Mucosa of rectum (tissue), 2 donors: ENCODE measurements around the gene MYO1D.

Experiments used
- H3K27ac ChIP-seq, 2 donors: one replicate each; pipeline ENCODE4 v1.7.0; 2013; ENCODE audit warnings: inconsistent platforms in 2 of 2, low read depth in 2 of 2, low read length in 2 of 2
- H3K27me3 ChIP-seq, 2 donors: one replicate each; pipeline ENCODE4 v1.7.0; 2013; ENCODE audit warnings: low read length in 2 of 2; ENCODE audit not compliant: control insufficient read depth in 2 of 2, insufficient read depth in 2 of 2
- H3K36me3 ChIP-seq, 2 donors: one replicate each; pipeline ENCODE4 v1.7.0; 2013; ENCODE audit warnings: low read length in 2 of 2; ENCODE audit not compliant: control insufficient read depth in 2 of 2, insufficient read depth in 2 of 2
- H3K4me1 ChIP-seq, 2 donors: one replicate each; pipeline ENCODE4 v1.7.0; 2013; ENCODE audit warnings: low read length in 2 of 2, mild to moderate bottlenecking in 1 of 2; ENCODE audit not compliant: control insufficient read depth in 2 of 2, insufficient read depth in 2 of 2
- H3K4me3 ChIP-seq, 2 donors: one replicate each; pipeline ENCODE4 v1.7.0; 2013; ENCODE audit warnings: low read length in 2 of 2
- H3K9ac ChIP-seq, 2 donors: one replicate each; pipeline ENCODE4 v1.7.0; 2013; ENCODE audit warnings: low read length in 2 of 2, low read depth in 1 of 2, mild to moderate bottlenecking in 1 of 2
- H3K9me3 ChIP-seq, 2 donors: one replicate each; pipeline ENCODE4 v1.7.0; 2013; ENCODE audit warnings: low read length in 2 of 2; ENCODE audit not compliant: control insufficient read depth in 2 of 2
- donor health status: healthy.
- donor health status: Normal muscosa, but diverticular disease.

Gene MYO1D

GRCh38 chr17:32774695-32775084 lies 102.2 kb downstream of the MYO1D start:
- no peak overlapping the region for H3K4me3 ChIP-seq
- H3K27me3 ChIP-seq, result no peaks in the 10 kb centered on the region
- peaks cover 2 to 20% of the 10 kb centered on the region in 2 donors for H3K4me1 ChIP-seq
- peak overlapping the region in 1 of 2 donors; percentile 12 for H3K9ac ChIP-seq
- H3K36me3 ChIP-seq, result peaks cover 5 to 6% of the 10 kb centered on the region in 2 donors
- peak overlapping the region in 1 of 2 donors; percentile 34 for H3K27ac ChIP-seq
- no peaks in the 10 kb centered on the region for H3K9me3 ChIP-seq

GRCh38 chr17:32773856-32774694 lies 102.8 kb downstream of the MYO1D start:
- peak overlapping the region in 1 of 2 donors; percentile 34 for H3K27ac ChIP-seq
- H3K27me3 ChIP-seq, result no peaks in the 10 kb centered on the region
- H3K4me1 ChIP-seq, result peaks cover 2 to 22% of the 10 kb centered on the region in 2 donors
- no peak overlapping the region for H3K9ac ChIP-seq
- H3K9me3 ChIP-seq, result no peaks in the 10 kb centered on the region
- H3K4me3 ChIP-seq, result no peak overlapping the region
- peaks cover 5 to 7% of the 10 kb centered on the region in 2 donors for H3K36me3 ChIP-seq

GRCh38 chr17:32772453-32773025 lies 104.4 kb downstream of the MYO1D start:
- H3K9ac ChIP-seq, result no peak overlapping the region
- no peak overlapping the region for H3K4me3 ChIP-seq
- no peaks in the 10 kb centered on the region for H3K9me3 ChIP-seq
- H3K27me3 ChIP-seq, result no peaks in the 10 kb centered on the region
- peaks cover 9 to 11% of the 10 kb centered on the region in 2 donors for H3K36me3 ChIP-seq
- peaks cover 2 to 23% of the 10 kb centered on the region in 2 donors for H3K4me1 ChIP-seq
- no peak overlapping the region for H3K27ac ChIP-seq

DNA sequence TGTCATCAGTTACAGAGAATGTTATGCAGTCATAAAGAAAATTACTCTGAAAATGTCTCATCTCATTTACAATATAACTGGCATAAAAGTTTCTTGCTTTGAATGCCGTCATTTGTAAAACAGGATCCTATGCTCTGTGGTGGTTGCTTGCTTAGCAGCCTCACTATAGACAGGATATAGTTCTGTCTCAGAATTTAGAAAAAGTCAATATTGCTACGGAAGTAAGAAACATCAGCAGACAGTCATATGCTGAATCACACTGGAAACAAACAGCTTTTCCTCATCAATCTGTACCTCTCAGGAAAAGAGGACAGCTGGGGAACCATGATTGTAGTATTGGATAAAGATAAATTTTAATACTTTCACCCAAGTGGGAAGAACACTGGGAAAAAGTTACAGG lies 105.5 kb downstream of the MYO1D start:
- Histone ChIP-seq H3K9me3 (no peaks in the 10 kb centered on the region), H3K27me3 (no peaks in the 10 kb centered on the region), H3K27ac (no peak overlapping the region), H3K9ac (no peak overlapping the region), H3K4me1 (peaks cover 2 to 16% of the 10 kb centered on the region in 2 donors), H3K36me3 (peaks cover 11 to 12% of the 10 kb centered on the region in 2 donors), H3K4me3 (no peak overlapping the region)

- Histone ChIP-seq H3K9ac (no peak overlapping the region), H3K27me3 (no peaks in the 10 kb centered on the region), H3K36me3 (peaks cover 8 to 13% of the 10 kb centered on the region in 2 donors), H3K4me1 (peaks cover under 1 to 12% of the 10 kb centered on the region in 2 donors), H3K4me3 (no peak overlapping the region), H3K9me3 (no peaks in the 10 kb centered on the region), H3K27ac (no peak overlapping the region)
Measured at GRCh38 chr17:32769846-32770245, 107.1 kb downstream of the MYO1D start.

DNA sequence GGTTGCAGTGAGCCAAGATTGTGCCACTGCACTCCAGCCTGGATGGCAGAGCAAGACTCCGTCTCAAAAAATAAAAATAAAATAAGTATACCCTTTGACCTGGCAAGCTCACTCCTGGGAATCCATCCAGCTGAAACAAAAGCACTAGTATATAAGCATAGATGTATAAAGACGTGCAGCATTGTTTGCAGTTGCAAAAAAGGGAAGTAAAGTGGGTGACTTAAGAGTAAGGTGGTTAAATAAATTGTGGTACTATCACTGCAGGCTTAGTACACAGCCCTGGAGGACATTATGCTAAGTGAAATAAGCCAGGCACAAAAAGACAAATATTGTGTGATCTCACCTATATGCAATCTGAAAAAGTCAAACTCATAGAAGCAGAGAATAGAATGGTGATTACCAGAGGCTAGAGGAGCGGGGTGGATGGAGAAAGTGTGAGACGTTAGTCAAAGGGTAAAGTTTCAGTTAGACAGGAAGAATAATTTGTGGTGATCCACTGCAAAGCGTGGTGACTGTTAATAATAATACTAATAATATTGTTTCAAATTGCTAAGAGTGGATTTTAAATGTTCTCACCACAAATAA lies 113.0 kb downstream of the MYO1D start:
- H3K9ac ChIP-seq, result no peak overlapping the region
- no peak overlapping the region for H3K27ac ChIP-seq
- H3K9me3 ChIP-seq, result no peaks in the 10 kb centered on the region
- H3K27me3 ChIP-seq, result no peaks in the 10 kb centered on the region
- no peak overlapping the region for H3K4me3 ChIP-seq
- H3K4me1 ChIP-seq, result peaks cover 2 to 9% of the 10 kb centered on the region in 2 donors
- H3K36me3 ChIP-seq, result peaks cover 21 to 27% of the 10 kb centered on the region in 2 donors

- Histone ChIP-seq H3K9me3 (no peaks in the 10 kb centered on the region), H3K36me3 (peaks cover 19 to 22% of the 10 kb centered on the region in 2 donors), H3K4me3 (no peak overlapping the region), H3K4me1 (peaks cover 0 to 10% of the 10 kb centered on the region in 2 donors), H3K27ac (no peak overlapping the region), H3K9ac (no peak overlapping the region), H3K27me3 (no peaks in the 10 kb centered on the region)
Measured at GRCh38 chr17:32759476-32759875, 117.4 kb downstream of the MYO1D start.

GRCh38 chr17:32757963-32758362 lies 119.0 kb downstream of the MYO1D start:
- Histone ChIP-seq H3K36me3 (peaks cover 20 to 22% of the 10 kb centered on the region in 2 donors), H3K9me3 (no peaks in the 10 kb centered on the region), H3K4me3 (no peak overlapping the region), H3K27ac (no peak overlapping the region), H3K27me3 (no peaks in the 10 kb centered on the region), H3K9ac (no peak overlapping the region), H3K4me1 (peaks cover 0 to 6% of the 10 kb centered on the region in 2 donors)

GRCh38 chr17:32756696-32757095 lies 120.2 kb downstream of the MYO1D start:
- H3K4me1 ChIP-seq, result peaks cover 0 to 6% of the 10 kb centered on the region in 2 donors

More at GRCh38 chr17:32756696-32757095, 120.2 kb downstream of the MYO1D start:
- no peak overlapping the region for H3K4me3 ChIP-seq
- peak overlapping the region in 1 of 2 donors; percentile 25 for H3K9ac ChIP-seq
- peaks cover 20 to 21% of the 10 kb centered on the region in 2 donors for H3K36me3 ChIP-seq
- H3K27me3 ChIP-seq, result no peaks in the 10 kb centered on the region
- no peak overlapping the region for H3K27ac ChIP-seq
- H3K9me3 ChIP-seq, result no peaks in the 10 kb centered on the region
